CD4-positive, alpha-beta memory T cell (primary cell): Measurements from ENCODE around the gene TULP3. TPM values are rescaled to one million over a fixed set of nuclear protein-coding genes. Genes with fewer than 3 reads are reported as not detected.

ENCODE experiments used
- CTCF ChIA-PET: fragments of 350-600 bp; sonication (Branson Sonifier 250); formaldehyde crosslinking; loops from one replicate; lab custom pipeline; 2021; ENCODE audit warnings: inconsistent platforms; ENCODE audit not compliant: partially characterized antibody; lab: Charles Lee
- POLR2A ChIA-PET: fragments of 350-600 bp; sonication (Branson Sonifier 250); formaldehyde crosslinking; loops from one replicate; lab custom pipeline; 2021; ENCODE audit not compliant: partially characterized antibody; lab: Charles Lee
- DNase-seq, 5 donors: peaks; one replicate each; pipeline versions ENCODE4 v3.0.0 to v3.0.0-alpha.2; 2020 to 2022; ENCODE audit warnings: mixed read lengths in 1 of 5
- H3K27ac ChIP-seq: one replicate; pipeline ENCODE4 v1.7.0; 2013; ENCODE audit warnings: low read depth, low read length
- H3K27me3 ChIP-seq: 2 replicates; pipeline ENCODE4 v1.7.0; 2013; ENCODE audit warnings: mild to moderate bottlenecking, low read length, moderate library complexity; ENCODE audit not compliant: insufficient read depth
- H3K36me3 ChIP-seq: 2 replicates; pipeline ENCODE4 v1.7.0; 2013; ENCODE audit warnings: mild to moderate bottlenecking, low read length, moderate library complexity; ENCODE audit not compliant: insufficient read depth
- H3K4me1 ChIP-seq: 2 replicates; pipeline ENCODE4 v1.7.0; 2013; ENCODE audit warnings: mild to moderate bottlenecking, low read length, moderate library complexity; ENCODE audit not compliant: insufficient read depth
- H3K4me3 ChIP-seq, 2 donors: one replicate each; pipeline ENCODE4 v1.7.0; 2013; ENCODE audit warnings: low read length in 2 of 2, mild to moderate bottlenecking in 1 of 2
- H3K9me3 ChIP-seq, 2 donors: one replicate each; pipeline ENCODE4 v1.7.0; 2013; ENCODE audit warnings: low read length in 2 of 2, control low read depth in 1 of 2; ENCODE audit not compliant: control insufficient read depth in 1 of 2
- H3K27ac Mint-ChIP-seq, 7 donors: one replicate each; pipeline ENCODE4 v1.8.0; 2020 to 2021; ENCODE audit warnings: mixed read lengths in 7 of 7, mild to moderate bottlenecking in 6 of 7, inconsistent platforms in 3 of 7, moderate library complexity in 3 of 7
- H3K27me3 Mint-ChIP-seq, 2 donors: one replicate each; pipeline ENCODE4 v1.8.0; 2020 to 2021; ENCODE audit warnings: mixed read lengths in 2 of 2
- H3K36me3 Mint-ChIP-seq, 2 donors: one replicate each; pipeline ENCODE4 v1.8.0; 2020 to 2021; ENCODE audit warnings: mixed read lengths in 2 of 2, inconsistent platforms in 1 of 2, mild to moderate bottlenecking in 1 of 2
- H3K4me1 Mint-ChIP-seq, 4 donors: one replicate each; pipeline ENCODE4 v1.8.0; 2020 to 2021; ENCODE audit warnings: mixed read lengths in 4 of 4, mild to moderate bottlenecking in 1 of 4
- H3K4me3 Mint-ChIP-seq, 8 donors: one replicate each; pipeline ENCODE4 v1.8.0; 2020 to 2021; ENCODE audit warnings: mixed read lengths in 8 of 8, mild to moderate bottlenecking in 7 of 8, moderate library complexity in 6 of 8, inconsistent platforms in 3 of 8
- H3K9me3 Mint-ChIP-seq, 8 donors: one replicate each; pipeline ENCODE4 v1.8.0; 2020 to 2021; ENCODE audit warnings: mixed read lengths in 8 of 8, mild to moderate bottlenecking in 5 of 8, inconsistent platforms in 3 of 8, moderate library complexity in 1 of 8
- intact Hi-C: fragments of 100-400 bp; cut with micrococcal nuclease; formaldehyde crosslinking; loops from one replicate; pipeline ENCODE4 v1.15.1; 2023
- polyA plus RNA-seq, 2 donors: library from polyadenylated mRNA; unstranded; fragments of 300-500 nt; fragmentation: Illumina TruSeq; gene quantifications; one replicate each; pipeline ENCODE4 v1.2.3, GENCODE V29; 2021
- total RNA-seq, 2 experiments: library from RNA; stranded (reverse); gene quantifications; one replicate each; pipeline ENCODE4 v1.2.3, GENCODE V29; 2021

The TULP3 gene
- total and polyA plus RNA-seq, 4 experiments from 2014 or later, result 6.7 to 10.0 (median 8.8) TPM

DNA sequence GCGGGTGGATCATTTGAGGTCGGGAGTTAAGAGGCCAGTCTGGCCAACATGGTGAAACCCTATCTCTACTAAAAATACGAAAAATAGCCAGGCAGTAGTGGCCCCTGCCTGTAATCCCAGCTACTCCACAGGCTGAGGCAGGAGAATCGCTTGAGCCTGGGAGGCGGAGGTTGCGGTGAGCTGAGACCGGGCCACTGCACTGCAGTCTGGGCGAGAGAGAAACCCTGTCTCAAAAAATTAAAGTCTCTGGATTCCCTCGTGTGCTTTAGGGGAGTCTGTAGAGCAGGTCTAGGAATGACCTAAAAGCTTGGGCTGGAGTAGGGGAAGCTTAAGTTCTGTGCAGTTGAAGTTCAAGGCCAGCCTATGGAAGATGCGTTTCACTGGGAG lies 697 bp upstream of the TULP3 start:
- Mint-ChIP-seq H3K27me3 (peaks cover 0 to 2% of the 10 kb centered on the region in 2 donors), H3K27ac (peak overlapping the region; percentile 90 to 99 (median 93)), H3K4me1 (peaks cover 16 to 39% (median 25%) of the 10 kb centered on the region in 4 donors), H3K9me3 (peaks cover 0 to 4% (median 0%) of the 10 kb centered on the region in 8 donors), H3K36me3 (peaks cover 8 to 22% of the 10 kb centered on the region in 2 donors), H3K4me3 (peak overlapping the region; percentile 90 to 99 (median 96))
- ChIA-PET CTCF (interaction anchor here (0.9 to 1.5 kb wide), 3 partner anchors 11 to 73 kb away, joined by 3 read pairs; no protein-coding TSS in a partner anchor), POLR2A (interaction anchor here (1.4 to 2.6 kb wide), 3 partner anchors 10 to 94 kb away, joined by 3 to 52 read pairs (median 6); partner anchors contain the start of genes FOXM1 and RHNO1)
- Histone ChIP-seq H3K4me1 (peaks cover 17% of the 10 kb centered on the region), H3K27ac (peak overlapping the region; percentile 83), H3K4me3 (peak overlapping the region; percentile 49 to 92), H3K27me3 (no peaks in the 10 kb centered on the region), H3K36me3 (no peaks in the 10 kb centered on the region), H3K9me3 (no peaks in the 10 kb centered on the region)
- no peak for DNase-seq
- intact Hi-C loops, result loop anchor here (1.0 to 5.0 kb wide), 4 partner anchors 13 to 198 kb away; partner anchors contain the start of genes FOXM1, ITFG2 and RHNO1

GRCh38 chr12:2891240-2892053 lies 756 bp downstream of the TULP3 start:
- Mint-ChIP-seq H3K9me3 (peaks cover 0 to 4% (median 0%) of the 10 kb centered on the region in 8 donors), H3K4me1 (peaks cover 17 to 37% (median 25%) of the 10 kb centered on the region in 4 donors), H3K27ac (peak overlapping the region; percentile 67 to 98 (median 91)), H3K4me3 (peak overlapping the region; percentile 90 to 99 (median 96)), H3K36me3 (peaks cover 0 to 15% of the 10 kb centered on the region in 2 donors), H3K27me3 (peaks cover 0 to 2% of the 10 kb centered on the region in 2 donors)
- H3K27me3 ChIP-seq, result no peaks in the 10 kb centered on the region
- H3K27ac ChIP-seq, result peak overlapping the region; percentile 83
- intact Hi-C loops, result loop anchor here (5.0 kb wide), 1 partner anchor 199 kb away; no protein-coding TSS in a partner anchor
- no peaks in the 10 kb centered on the region for H3K36me3 ChIP-seq
- H3K4me1 ChIP-seq, result peaks cover 17% of the 10 kb centered on the region
- no peak for DNase-seq
- POLR2A ChIA-PET, result interaction anchor here (0.8 to 2.6 kb wide), 4 partner anchors 9 to 14 kb away, joined by 3 to 52 read pairs (median 4); partner anchors contain the start of genes FOXM1 and RHNO1
- peak overlapping the region; percentile 21 to 92 for H3K4me3 ChIP-seq
- CTCF ChIA-PET, result no interaction called here
- H3K9me3 ChIP-seq, result no peaks in the 10 kb centered on the region

GRCh38 chr12:2892246-2892645 lies 1.6 kb downstream of the TULP3 start:
- peaks cover 0 to 2% of the 10 kb centered on the region in 2 donors for H3K27me3 Mint-ChIP-seq
- ChIA-PET POLR2A (interaction anchor here (0.8 kb wide), 1 partner anchor 15 kb away, joined by 3 read pairs; the partner anchor contains the start of genes FOXM1 and RHNO1), CTCF (no interaction called here)
- H3K36me3 Mint-ChIP-seq, result peaks cover 0 to 15% of the 10 kb centered on the region in 2 donors
- intact Hi-C loops, result loop anchor here (5.0 kb wide), 1 partner anchor 200 kb away; no protein-coding TSS in a partner anchor
- Histone ChIP-seq H3K4me1 (peaks cover 17% of the 10 kb centered on the region), H3K9me3 (no peaks in the 10 kb centered on the region), H3K4me3 (no peak overlapping the region), H3K27ac (no peak overlapping the region), H3K36me3 (no peaks in the 10 kb centered on the region), H3K27me3 (no peaks in the 10 kb centered on the region)
- H3K9me3 Mint-ChIP-seq, result peaks cover 0 to 4% (median 0%) of the 10 kb centered on the region in 8 donors
- H3K27ac Mint-ChIP-seq, result peak overlapping the region in 2 of 7 donors; percentile 16 to 35
- peaks cover 17 to 37% (median 25%) of the 10 kb centered on the region in 4 donors for H3K4me1 Mint-ChIP-seq
- H3K4me3 Mint-ChIP-seq, result peak overlapping the region in 7 of 8 donors; percentile 30 to 99 (median 96)
- DNase-seq, result no peak

DNA sequence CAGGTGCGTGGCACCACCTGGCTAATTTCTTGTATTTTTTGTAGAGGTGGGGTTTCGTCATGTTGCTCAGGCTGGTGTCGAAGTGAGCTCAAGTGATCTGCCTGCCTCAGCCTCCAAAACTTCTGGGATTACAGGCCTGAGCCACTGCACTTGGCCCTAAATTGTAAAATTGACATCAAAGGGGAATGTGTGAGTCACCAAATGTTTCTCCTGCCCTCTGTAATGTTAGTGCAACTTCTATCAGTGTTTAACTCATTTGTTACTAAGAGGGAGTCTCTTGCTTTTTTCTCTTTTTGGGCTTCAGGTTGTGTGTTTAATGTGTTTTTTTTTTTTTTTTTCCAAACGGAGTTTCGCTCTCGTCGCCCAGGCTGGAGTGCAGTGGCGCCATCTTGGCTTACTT lies 2.3 kb downstream of the TULP3 start:
- no peak for DNase-seq
- no peaks in the 10 kb centered on the region for H3K9me3 ChIP-seq
- peak overlapping the region in 1 of 7 donors; percentile 52 for H3K27ac Mint-ChIP-seq
- no peak overlapping the region for H3K4me3 ChIP-seq
- no peak overlapping the region for H3K27ac ChIP-seq
- peaks cover 0 to 2% of the 10 kb centered on the region in 2 donors for H3K27me3 Mint-ChIP-seq
- H3K4me3 Mint-ChIP-seq, result peak overlapping the region in 6 of 8 donors; percentile 24 to 71 (median 56)
- no peaks in the 10 kb centered on the region for H3K27me3 ChIP-seq
- intact Hi-C loops, result loop anchor here (5.0 kb wide), 1 partner anchor 201 kb away; no protein-coding TSS in a partner anchor
- ChIA-PET CTCF (interaction anchor here (0.6 kb wide), 1 partner anchor 21 kb away, joined by 4 read pairs; no protein-coding TSS in a partner anchor), POLR2A (no interaction called here)
- no peaks in the 10 kb centered on the region for H3K36me3 ChIP-seq
- H3K9me3 Mint-ChIP-seq, result peaks cover 0 to 4% (median 0%) of the 10 kb centered on the region in 8 donors
- peaks cover 0 to 12% of the 10 kb centered on the region in 2 donors for H3K36me3 Mint-ChIP-seq
- peaks cover 17 to 37% (median 25%) of the 10 kb centered on the region in 4 donors for H3K4me1 Mint-ChIP-seq
- peaks cover 17% of the 10 kb centered on the region for H3K4me1 ChIP-seq

GRCh38 chr12:2895051-2895451 lies 4.4 kb downstream of the TULP3 start:
- no peaks in the 10 kb centered on the region for H3K27me3 ChIP-seq
- intact Hi-C loops, result no loop called here
- no peak overlapping the region for H3K27ac ChIP-seq
- Mint-ChIP-seq H3K27me3 (peaks cover 0 to 2% of the 10 kb centered on the region in 2 donors), H3K9me3 (peaks cover 0 to 4% (median 0%) of the 10 kb centered on the region in 8 donors), H3K27ac (peak overlapping the region in 1 of 7 donors; percentile 32), H3K36me3 (peaks cover 0 to 5% of the 10 kb centered on the region in 2 donors), H3K4me3 (no peak overlapping the region), H3K4me1 (peaks cover 12 to 25% (median 14%) of the 10 kb centered on the region in 4 donors)
- no peaks in the 10 kb centered on the region for H3K36me3 ChIP-seq
- ChIA-PET CTCF (interaction anchor here (3.0 kb wide), 1 partner anchor 10 kb away, joined by 14 read pairs; no protein-coding TSS in a partner anchor), POLR2A (no interaction called here)
- DNase-seq, result no peak
- H3K9me3 ChIP-seq, result no peaks in the 10 kb centered on the region
- H3K4me3 ChIP-seq, result no peak overlapping the region
- peaks cover 10% of the 10 kb centered on the region for H3K4me1 ChIP-seq

GRCh38 chr12:2895511-2895910 lies 4.8 kb downstream of the TULP3 start:
- DNase-seq, result no peak
- H3K36me3 ChIP-seq, result no peaks in the 10 kb centered on the region
- ChIA-PET POLR2A (no interaction called here), CTCF (interaction anchor here (3.0 kb wide), 1 partner anchor 10 kb away, joined by 14 read pairs; no protein-coding TSS in a partner anchor)
- H3K27me3 Mint-ChIP-seq, result peaks cover 0 to 2% of the 10 kb centered on the region in 2 donors
- H3K9me3 ChIP-seq, result no peaks in the 10 kb centered on the region
- H3K9me3 Mint-ChIP-seq, result peaks cover 0 to 3% (median 0%) of the 10 kb centered on the region in 8 donors
- peaks cover 10 to 20% (median 13%) of the 10 kb centered on the region in 4 donors for H3K4me1 Mint-ChIP-seq
- no peak overlapping the region for H3K4me3 Mint-ChIP-seq
- H3K4me3 ChIP-seq, result no peak overlapping the region
- no peaks in the 10 kb centered on the region for H3K27me3 ChIP-seq
- H3K36me3 Mint-ChIP-seq, result peaks cover 0 to 3% of the 10 kb centered on the region in 2 donors
- peak overlapping the region in 1 of 7 donors; percentile 32 for H3K27ac Mint-ChIP-seq
- intact Hi-C loops, result no loop called here
- H3K4me1 ChIP-seq, result peaks cover 7% of the 10 kb centered on the region
- H3K27ac ChIP-seq, result no peak overlapping the region
